GM21381 (cell line): ENCODE results near the gene SLC25A10.

Experiments used
- ATAC-seq: cut with Tn5 transposase; IDR thresholded peaks from one replicate; pipeline ENCODE4 v1.9.1; 2021; ENCODE audit warnings: mild to moderate bottlenecking, moderate library complexity; ENCODE audit not compliant: unreplicated experiment

Gene SLC25A10

GRCh38 chr17:81705518-81706231, 6.4 kb upstream of the SLC25A10 start:
- ATAC-seq = no peak

GRCh38 chr17:81706232-81706611, 5.9 kb upstream of the SLC25A10 start:
- ATAC-seq = no peak

GRCh38 chr17:81706757-81707624, 5.1 kb upstream of the SLC25A10 start:
- no peak for ATAC-seq

- ATAC-seq = no peak
These were observed 4.1 kb upstream of the SLC25A10 start for GRCh38 chr17:81707725-81708646.

- ATAC-seq = no peak
These were observed 3.3 kb upstream of the SLC25A10 start for GRCh38 chr17:81708739-81709185.

- no peak for ATAC-seq
These were observed 1.4 kb upstream of the SLC25A10 start for GRCh38 chr17:81710514-81711308.

GRCh38 chr17:81712468-81713003, 452 bp downstream of the SLC25A10 start:
- peak; percentile 6 for ATAC-seq

GRCh38 chr17:81713004-81713555, 996 bp downstream of the SLC25A10 start:
- ATAC-seq = no peak

GRCh38 chr17:81713556-81714411, 1.7 kb downstream of the SLC25A10 start:
- ATAC-seq = no peak

GRCh38 chr17:81714412-81715106, 2.5 kb downstream of the SLC25A10 start:
- no peak for ATAC-seq

- ATAC-seq = no peak
These were observed 3.2 kb downstream of the SLC25A10 start for GRCh38 chr17:81715107-81715871.

GRCh38 chr17:81715872-81716673, 4.0 kb downstream of the SLC25A10 start:
- ATAC-seq = no peak

GRCh38 chr17:81716674-81716996, 4.6 kb downstream of the SLC25A10 start:
- no peak for ATAC-seq

- no peak for ATAC-seq
These were observed 5.1 kb downstream of the SLC25A10 start for GRCh38 chr17:81717049-81717765.

GRCh38 chr17:81717766-81718089, 5.6 kb downstream of the SLC25A10 start:
- ATAC-seq = no peak
